GM18861 (cell line): ENCODE data around the gene AP5Z1.

Experiments
- ATAC-seq: cut with Tn5 transposase; IDR thresholded peaks from one replicate; pipeline ENCODE4 v1.9.1; 2021; ENCODE audit not compliant: unreplicated experiment

The AP5Z1 gene

GRCh38 chr7:4819560-4820404, 44.4 kb downstream of the AP5Z1 start:
- ATAC-seq: no peak

- ATAC-seq: no peak
Measured at GRCh38 chr7:4820405-4820966, 45.1 kb downstream of the AP5Z1 start.

GRCh38 chr7:4820967-4821471, 45.6 kb downstream of the AP5Z1 start:
- no peak for ATAC-seq

- ATAC-seq: no peak
Measured at GRCh38 chr7:4822677-4823076, 47.3 kb downstream of the AP5Z1 start.

GRCh38 chr7:4823441-4824119, 48.2 kb downstream of the AP5Z1 start:
- no peak for ATAC-seq

GRCh38 chr7:4824120-4824775, 48.8 kb downstream of the AP5Z1 start:
- no peak for ATAC-seq

- ATAC-seq: no peak
Measured at GRCh38 chr7:4825081-4825480, 49.7 kb downstream of the AP5Z1 start.

- ATAC-seq: no peak
Measured at GRCh38 chr7:4828720-4829383, 53.4 kb downstream of the AP5Z1 start.

GRCh38 chr7:4830176-4830575, 54.8 kb downstream of the AP5Z1 start:
- ATAC-seq: no peak

- no peak for ATAC-seq
Measured at GRCh38 chr7:4831723-4832495, 56.5 kb downstream of the AP5Z1 start.

GRCh38 chr7:4832711-4833110, 57.3 kb downstream of the AP5Z1 start:
- ATAC-seq: no peak

- ATAC-seq: no peak
Measured at GRCh38 chr7:4833176-4833575, 57.8 kb downstream of the AP5Z1 start.

- ATAC-seq: no peak
Measured at GRCh38 chr7:4833691-4834600, 58.5 kb downstream of the AP5Z1 start.

GRCh38 chr7:4834601-4835397, 59.4 kb downstream of the AP5Z1 start:
- no peak for ATAC-seq

- ATAC-seq: no peak
Measured at GRCh38 chr7:4835398-4836205, 60.2 kb downstream of the AP5Z1 start.

GRCh38 chr7:4836206-4836661, 60.8 kb downstream of the AP5Z1 start:
- ATAC-seq: no peak
